Trophoblast cell (in vitro differentiated cells and primary cell): ENCODE data around the gene CPNE6.

Experiments used
- DNase-seq, 2 donors: peaks; one replicate each; pipeline ENCODE4 v3.0.0-alpha.2; 2016
- H2AFZ ChIP-seq: 2 replicates; pipeline ENCODE4 v1.6.1; 2013; ENCODE audit warnings: low read length, moderate library complexity, mild to moderate bottlenecking; ENCODE audit not compliant: insufficient read depth, poor library complexity
- H2AK5ac ChIP-seq: 2 replicates; pipeline ENCODE4 v1.6.1; 2013; ENCODE audit warnings: mild to moderate bottlenecking, low read length
- H2BK120ac ChIP-seq: 2 replicates; pipeline ENCODE4 v1.6.1; 2013; ENCODE audit warnings: low read length, mild to moderate bottlenecking, moderate library complexity; ENCODE audit not compliant: insufficient read depth, poor library complexity
- H2BK12ac ChIP-seq: 2 replicates; pipeline ENCODE4 v1.6.1; 2013; ENCODE audit warnings: mild to moderate bottlenecking, low read length, moderate library complexity
- H2BK5ac ChIP-seq: 2 replicates; pipeline ENCODE4 v1.6.1; 2013; ENCODE audit warnings: low read length, low read depth, moderate library complexity, mild to moderate bottlenecking; ENCODE audit not compliant: poor library complexity
- H3K14ac ChIP-seq: 2 replicates; pipeline ENCODE4 v1.6.1; 2013; ENCODE audit warnings: mild to moderate bottlenecking, low read length
- H3K18ac ChIP-seq: 2 replicates; pipeline ENCODE4 v1.6.1; 2013; ENCODE audit warnings: mild to moderate bottlenecking, low read length
- H3K23ac ChIP-seq: 2 replicates; pipeline ENCODE4 v1.6.1; 2013; ENCODE audit warnings: low read length
- H3K27ac ChIP-seq: 2 replicates; pipeline ENCODE4 v1.5.1; 2013; ENCODE audit warnings: low read depth, mild to moderate bottlenecking, inconsistent platforms, low read length, moderate library complexity
- H3K27me3 ChIP-seq: 2 replicates; pipeline ENCODE4 v1.6.1; 2013; ENCODE audit warnings: inconsistent platforms, mild to moderate bottlenecking, low read length, moderate library complexity; ENCODE audit not compliant: insufficient read depth
- H3K36me3 ChIP-seq, 2 experiments: 1 replicate in 1 of 2; 2 replicates in 1 of 2; pipeline ENCODE4 v1.6.1; 2013; ENCODE audit warnings: low read length in 2 of 2, mild to moderate bottlenecking in 2 of 2, moderate library complexity in 1 of 2; ENCODE audit not compliant: insufficient read depth in 2 of 2, control insufficient read depth in 1 of 2
- H3K4ac ChIP-seq: 2 replicates; pipeline ENCODE4 v1.6.1; 2013; ENCODE audit warnings: low read depth, mild to moderate bottlenecking, low read length, moderate library complexity
- H3K4me1 ChIP-seq, 2 experiments: 1 replicate in 1 of 2; 2 replicates in 1 of 2; pipeline ENCODE4 v1.6.1; 2013; ENCODE audit warnings: low read length in 2 of 2, mild to moderate bottlenecking in 2 of 2, moderate library complexity in 1 of 2; ENCODE audit not compliant: insufficient read depth in 2 of 2, control insufficient read depth in 1 of 2
- H3K4me2 ChIP-seq: 2 replicates; pipeline ENCODE4 v1.6.1; 2013; ENCODE audit warnings: inconsistent platforms, mild to moderate bottlenecking, low read length, moderate library complexity
- H3K4me3 ChIP-seq: 2 replicates; pipeline ENCODE4 v1.5.1; 2013; ENCODE audit warnings: mild to moderate bottlenecking, low read depth, low read length, inconsistent platforms
- H3K79me1 ChIP-seq: one replicate; pipeline ENCODE4 v1.6.1; 2013; ENCODE audit warnings: low read length
- H3K79me2 ChIP-seq: 2 replicates; pipeline ENCODE4 v1.6.1; 2013; ENCODE audit warnings: low read length, mild to moderate bottlenecking; ENCODE audit not compliant: control insufficient read depth, insufficient read depth, poor library complexity
- H3K9ac ChIP-seq: 2 replicates; pipeline ENCODE4 v1.6.1; 2013; ENCODE audit warnings: mild to moderate bottlenecking, low read length
- H3K9me3 ChIP-seq: 2 replicates; pipeline ENCODE4 v1.6.1; 2013; ENCODE audit warnings: low read depth, mild to moderate bottlenecking, control low read depth, inconsistent platforms, low read length; ENCODE audit not compliant: insufficient read depth
- H4K12ac ChIP-seq: 2 replicates; pipeline ENCODE4 v1.6.1; 2013; ENCODE audit warnings: low read depth, mild to moderate bottlenecking, low read length, moderate library complexity
- H4K8ac ChIP-seq: 2 replicates; pipeline ENCODE4 v1.6.1; 2013; ENCODE audit warnings: low read depth, mild to moderate bottlenecking, low read length, moderate library complexity
- H4K91ac ChIP-seq: one replicate; pipeline ENCODE4 v1.6.1; 2013; ENCODE audit warnings: low read depth, mild to moderate bottlenecking, low read length, moderate library complexity
- WGBS: extraction: QIAGEN DNeasy Blood & Tissue Kit; methylation state at CpG from one replicate; pipeline ENCODE4 v1.1.7; 2013; ENCODE audit warnings: missing lambda C conversion rate; ENCODE audit not compliant: insufficient read length, insufficient coverage; ENCODE audit errors: extremely low coverage; 5-methylcytosine and 5-hydroxymethylcytosine counted together

CPNE6 gene

DNA sequence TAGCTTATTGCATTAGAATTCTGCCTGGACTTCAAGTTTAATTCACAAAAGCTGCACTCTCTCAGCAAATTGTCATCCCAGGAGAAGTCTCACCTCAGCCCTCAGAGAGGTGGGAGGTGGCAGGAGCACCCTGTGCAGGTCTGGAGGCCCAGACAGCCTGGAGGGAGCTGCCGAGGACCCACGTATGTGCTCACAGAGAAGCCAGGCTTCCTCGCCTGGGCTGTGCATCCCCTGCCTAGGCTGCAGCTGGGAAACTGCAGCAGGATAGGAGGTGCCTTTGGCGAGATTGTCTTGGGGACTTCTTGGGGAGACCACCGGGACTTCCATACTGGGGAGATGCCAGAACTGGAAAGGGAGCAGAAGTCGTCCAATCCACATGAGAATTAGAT, 8.8 kb downstream of the CPNE6 start:
- no peak overlapping the region for H3K27ac ChIP-seq
- H4K91ac ChIP-seq, result no peak overlapping the region

DNA sequence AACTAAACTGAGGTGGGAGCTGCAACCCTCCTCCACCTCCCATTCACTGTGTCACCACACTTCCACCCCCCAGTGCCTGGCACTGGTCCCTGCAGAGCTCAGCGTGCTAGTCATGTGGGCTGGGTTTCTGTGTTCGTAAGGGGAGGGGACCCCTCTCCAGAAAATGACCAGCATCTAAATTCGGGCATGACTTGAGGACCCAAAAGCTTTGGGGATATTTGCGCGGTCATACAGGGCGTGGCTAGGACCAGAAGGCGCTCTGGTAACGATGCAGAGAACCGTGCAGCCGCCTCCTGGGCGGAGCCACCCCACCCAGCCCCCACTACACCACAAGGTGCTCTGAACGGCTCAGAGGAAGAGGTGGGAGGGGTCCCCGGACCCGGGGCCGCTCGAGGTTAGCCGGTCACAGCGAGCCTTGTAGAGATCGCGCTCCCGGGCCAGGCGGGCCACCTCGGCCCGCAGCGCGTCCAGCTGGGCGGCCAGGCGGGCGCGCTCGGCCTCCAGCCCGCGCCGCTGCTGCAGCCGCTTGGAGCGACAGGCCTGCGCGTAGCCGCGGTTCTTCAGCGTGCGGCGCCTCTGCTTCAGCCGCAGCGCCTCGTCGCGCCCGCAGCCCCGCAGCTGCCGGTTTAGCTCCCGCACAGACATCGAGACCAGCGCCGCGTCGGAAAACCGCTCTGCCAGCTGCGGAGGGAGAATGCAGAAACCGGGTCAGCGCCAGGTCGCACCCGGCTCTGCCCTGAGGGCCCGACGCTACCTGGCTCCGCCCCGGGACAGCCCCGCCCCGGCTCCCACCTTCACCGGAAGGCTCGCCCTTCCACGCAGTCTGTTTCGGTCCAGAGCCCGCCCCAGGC, 9.8 kb downstream of the CPNE6 start:
- no peaks in the 10 kb centered on the region for H3K79me2 ChIP-seq
- peaks cover 1% of the 10 kb centered on the region for H3K9me3 ChIP-seq
- H3K36me3 ChIP-seq, result no peaks in the 10 kb centered on the region
- peak; percentile 51 to 71 for DNase-seq
- peaks cover 3 to 6% of the 10 kb centered on the region in 2 experiments for H3K4me1 ChIP-seq
- H3K4me3 ChIP-seq, result peak overlapping the region; percentile 71
- no peak overlapping the region for H2BK120ac ChIP-seq
- no peak overlapping the region for H2AK5ac ChIP-seq
- H3K14ac ChIP-seq, result no peak overlapping the region
- no peak overlapping the region for H2BK5ac ChIP-seq
- H2BK12ac ChIP-seq, result no peak overlapping the region
- H4K12ac ChIP-seq, result no peak overlapping the region
- no peak overlapping the region for H3K27ac ChIP-seq
- no peak overlapping the region for H3K18ac ChIP-seq
- H2AFZ ChIP-seq, result peak overlapping the region; percentile 37
- no peak overlapping the region for H4K8ac ChIP-seq
- H4K91ac ChIP-seq, result no peak overlapping the region
- H3K23ac ChIP-seq, result no peak overlapping the region
- H3K27me3 ChIP-seq, result peaks cover 14% of the 10 kb centered on the region
- no CpG with 5 or more reads among the region's 74 CpGs for WGBS
- H3K4ac ChIP-seq, result no peak overlapping the region
- peak overlapping the region; percentile 97 for H3K4me2 ChIP-seq
- H3K9ac ChIP-seq, result peak overlapping the region; percentile 14
- no peaks in the 10 kb centered on the region for H3K79me1 ChIP-seq

More for the DNA sequence above, 8.8 kb downstream of the CPNE6 start:
- Histone ChIP-seq H3K9ac (no peak overlapping the region), H3K79me1 (no peaks in the 10 kb centered on the region), H3K9me3 (peaks cover 1% of the 10 kb centered on the region), H2AK5ac (no peak overlapping the region), H3K4me2 (no peak overlapping the region), H3K4me1 (peaks cover 3 to 6% of the 10 kb centered on the region in 2 experiments), H3K18ac (no peak overlapping the region), H2BK120ac (no peak overlapping the region), H4K12ac (no peak overlapping the region), H3K4ac (no peak overlapping the region), H3K27me3 (peaks cover 14% of the 10 kb centered on the region), H3K79me2 (no peaks in the 10 kb centered on the region), H3K14ac (no peak overlapping the region), H3K4me3 (no peak overlapping the region), H2AFZ (no peak overlapping the region), H3K23ac (no peak overlapping the region), H4K8ac (no peak overlapping the region), H2BK5ac (no peak overlapping the region), H3K36me3 (no peaks in the 10 kb centered on the region), H2BK12ac (no peak overlapping the region)
- DNase-seq, result no peak
- WGBS, result no CpG with 5 or more reads among the region's 6 CpGs

DNA sequence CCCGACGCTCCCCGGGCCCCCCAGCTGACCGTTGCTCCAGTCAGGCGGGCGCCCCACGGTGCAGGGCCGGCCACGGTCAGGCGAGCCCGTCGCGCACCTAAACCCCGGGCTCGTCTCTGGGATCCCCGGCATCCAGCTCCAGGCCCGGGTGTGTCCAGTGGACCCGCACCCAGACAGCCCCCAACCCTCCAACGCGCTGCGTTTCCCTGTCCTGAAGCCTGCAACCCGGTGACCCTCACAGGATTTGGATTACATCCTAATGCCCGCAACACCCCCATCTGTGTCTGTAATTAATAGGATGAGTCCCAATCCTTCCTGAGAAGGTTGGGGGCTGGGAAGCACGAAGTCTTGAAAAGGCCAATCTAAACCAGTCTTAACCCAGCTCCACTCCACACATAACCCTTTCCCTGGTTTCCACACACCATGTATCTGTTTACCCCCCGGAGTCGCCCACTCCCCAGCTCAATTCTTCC, 10.4 kb downstream of the CPNE6 start:
- H4K91ac ChIP-seq, result no peak overlapping the region
- H3K4me3 ChIP-seq, result peak overlapping the region; percentile 71
- DNase-seq, result peak in 1 of 2 donors; percentile 3
- no peak overlapping the region for H2BK12ac ChIP-seq
- no peak overlapping the region for H2AK5ac ChIP-seq
- H2BK120ac ChIP-seq, result no peak overlapping the region
- peaks cover 14% of the 10 kb centered on the region for H3K27me3 ChIP-seq
- no CpG with 5 or more reads among the region's 26 CpGs for WGBS
- peak overlapping the region; percentile 47 for H4K8ac ChIP-seq
- H4K12ac ChIP-seq, result no peak overlapping the region
- H3K18ac ChIP-seq, result no peak overlapping the region
- H3K4ac ChIP-seq, result no peak overlapping the region
- H3K9ac ChIP-seq, result no peak overlapping the region
- H3K9me3 ChIP-seq, result peaks cover 1% of the 10 kb centered on the region
- H2AFZ ChIP-seq, result no peak overlapping the region
- H3K36me3 ChIP-seq, result no peaks in the 10 kb centered on the region
- H3K23ac ChIP-seq, result no peak overlapping the region
- H3K14ac ChIP-seq, result no peak overlapping the region
- peak overlapping the region; percentile 97 for H3K4me2 ChIP-seq
- no peak overlapping the region for H3K27ac ChIP-seq
- H3K79me1 ChIP-seq, result no peaks in the 10 kb centered on the region
- peaks cover 3 to 6% of the 10 kb centered on the region in 2 experiments for H3K4me1 ChIP-seq
- no peak overlapping the region for H2BK5ac ChIP-seq
- H3K79me2 ChIP-seq, result no peaks in the 10 kb centered on the region

DNA sequence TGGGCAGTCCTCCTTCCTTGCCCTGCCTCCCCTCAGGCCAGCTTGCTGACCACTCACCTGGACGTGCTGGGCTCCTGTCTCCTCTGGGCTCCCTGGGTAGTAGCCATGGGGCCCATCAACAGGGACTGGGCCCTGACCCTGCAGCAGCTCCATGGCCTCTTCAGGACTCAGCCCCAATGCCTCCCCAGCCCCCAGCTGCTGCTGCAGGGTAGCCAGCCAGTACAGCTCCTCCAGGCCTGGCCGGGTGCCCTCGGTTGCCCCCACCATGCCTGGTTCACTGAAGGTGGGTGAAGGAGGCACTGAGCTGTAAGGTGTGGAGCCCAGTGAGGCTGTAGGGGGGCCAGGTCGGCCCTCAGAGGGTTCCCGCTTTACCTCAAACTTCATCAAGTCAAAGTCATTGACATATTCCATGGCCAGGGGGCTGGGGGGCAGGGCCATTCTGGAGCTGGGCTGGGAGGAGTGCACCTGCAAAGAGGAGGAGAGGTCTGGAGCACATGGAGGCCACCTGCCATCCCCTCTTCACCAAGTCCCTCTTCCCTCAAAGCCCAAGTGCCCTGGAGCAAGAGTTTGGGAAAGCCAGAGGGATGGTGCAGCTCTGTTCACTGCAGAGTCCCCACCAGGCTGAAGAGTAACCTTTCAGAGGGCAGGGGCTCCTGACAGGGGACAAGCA, 11.2 kb downstream of the CPNE6 start:
- no peak overlapping the region for H3K14ac ChIP-seq
- H3K9ac ChIP-seq, result no peak overlapping the region
- H3K4me2 ChIP-seq, result no peak overlapping the region
- WGBS, result no CpG with 5 or more reads among the region's 5 CpGs
- H3K4me1 ChIP-seq, result peaks cover 3 to 6% of the 10 kb centered on the region in 2 experiments
- no peak overlapping the region for H2BK12ac ChIP-seq
- no peak overlapping the region for H2AFZ ChIP-seq
- no peaks in the 10 kb centered on the region for H3K79me2 ChIP-seq
- H3K27ac ChIP-seq, result no peak overlapping the region
- no peak overlapping the region for H3K18ac ChIP-seq
- no peak overlapping the region for H2BK5ac ChIP-seq
- H2BK120ac ChIP-seq, result no peak overlapping the region
- no peaks in the 10 kb centered on the region for H3K9me3 ChIP-seq
- no peaks in the 10 kb centered on the region for H3K36me3 ChIP-seq
- no peak overlapping the region for H4K91ac ChIP-seq
- no peak overlapping the region for H3K4me3 ChIP-seq
- H3K27me3 ChIP-seq, result peaks cover 14% of the 10 kb centered on the region
- no peak for DNase-seq
- H4K8ac ChIP-seq, result no peak overlapping the region
- no peak overlapping the region for H3K4ac ChIP-seq
- H3K79me1 ChIP-seq, result no peaks in the 10 kb centered on the region
- H3K23ac ChIP-seq, result no peak overlapping the region
- H4K12ac ChIP-seq, result no peak overlapping the region
- no peak overlapping the region for H2AK5ac ChIP-seq
